ENCODE measurements around the gene GLUD1.
"Not testable (repeated sequence)": the region's sequence is repeated elsewhere in the genome, so short reads cannot be mapped to it uniquely, and the experiment has no call there.

GLUD1 gene

GRCh38 chr10:87030912-87031635 is 63.6 kb downstream of the GLUD1 start:
- no peak for TF ChIP-seq GATA2 (IDR thresholded peaks at IDR 0.05; ENCODE audit: low read depth, low read length)

GRCh38 chr10:87020056-87020455 is 74.6 kb downstream of the GLUD1 start, which contains the start of gene FAM25A:
Gene FAM25A, plus strand, starts transcription at chr10:87020294. Its CDS starts 31 bp downstream, at chr10:87020325.
- not testable (repeated sequence) for TF ChIP-seq GATA3, GATA2 (IDR thresholded peaks at IDR 0.05; ENCODE audit: low read depth, low read length)

GRCh38 chr10:87000491-87000890 is 94.2 kb downstream of the GLUD1 start:
- TF ChIP-seq GATA2 (IDR thresholded peaks at IDR 0.05; ENCODE audit: low read depth, low read length) (no peak), GATA3 (IDR thresholded peaks at IDR 0.05; ENCODE audit: low read depth, low read length) (no peak)

All from SH-SY5Y (cell line).